ENCODE measurements around the gene NOP9. TPM values are rescaled to one million over a fixed set of nuclear protein-coding genes. Genes with fewer than 3 reads are reported as not detected.

NOP9 gene
- total RNA-seq, 4 donors from 2014 or later = 19.4 to 29.2 (median 22.8) TPM

GRCh38 chr14:24284501-24285035 is 15.1 kb upstream of the NOP9 start:
- ATAC-seq = no peak
- Histone ChIP-seq H3K36me3 (peaks cover 0 to 4% of the 10 kb centered on the region in 2 donors), H3K27ac (no peak overlapping the region), H3K9me3 (no peaks in the 10 kb centered on the region), H3K4me1 (no peaks in the 10 kb centered on the region), H3K27me3 (no peaks in the 10 kb centered on the region), H3K4me3 (no peak overlapping the region)
- no peak for TF ChIP-seq EP300 (IDR thresholded peaks at IDR 0.05)
- TF ChIP-seq CTCF (IDR thresholded peaks at IDR 0.05) = no peak
- no peak for TF ChIP-seq POLR2AphosphoS5 (IDR thresholded peaks at IDR 0.05)
- TF ChIP-seq POLR2A (IDR thresholded peaks at IDR 0.05) = no peak
- 60 to 66% methylated on average over 5 to 6 of the region's 11 CpGs for WGBS, 2 donors (ENCODE audit: low coverage in 1 of 2)

- Histone ChIP-seq H3K4me3 (no peak overlapping the region), H3K4me1 (no peaks in the 10 kb centered on the region), H3K27ac (no peak overlapping the region), H3K36me3 (peaks cover 0 to 12% of the 10 kb centered on the region in 2 donors), H3K9me3 (no peaks in the 10 kb centered on the region), H3K27me3 (no peaks in the 10 kb centered on the region)
- no peak for ATAC-seq
- WGBS, 2 donors (ENCODE audit: low coverage in 1 of 2) = 73% methylated on average over 2 of the region's 4 CpGs; no CpG with 5 or more reads in 1 of the 2 donors
- TF ChIP-seq POLR2AphosphoS5 (IDR thresholded peaks at IDR 0.05) (no peak), EP300 (IDR thresholded peaks at IDR 0.05) (no peak), POLR2A (IDR thresholded peaks at IDR 0.05) (no peak), CTCF (IDR thresholded peaks at IDR 0.05) (no peak)
Measured at GRCh38 chr14:24285351-24285750, 14.3 kb upstream of the NOP9 start.

- H3K27ac ChIP-seq = no peak overlapping the region
- WGBS, 2 donors (ENCODE audit: low coverage in 1 of 2) = 90 to 100% methylated on average over 2 of the region's 5 CpGs
- no peak overlapping the region for H3K4me3 ChIP-seq
- no peaks in the 10 kb centered on the region for H3K4me1 ChIP-seq
- no peaks in the 10 kb centered on the region for H3K27me3 ChIP-seq
- H3K36me3 ChIP-seq = peaks cover 0 to 29% of the 10 kb centered on the region in 2 donors
- ATAC-seq = no peak
- no peaks in the 10 kb centered on the region for H3K9me3 ChIP-seq
- TF ChIP-seq CTCF (IDR thresholded peaks at IDR 0.05) (no peak), EP300 (IDR thresholded peaks at IDR 0.05) (no peak)
Measured at GRCh38 chr14:24286996-24287395, 12.7 kb upstream of the NOP9 start.

GRCh38 chr14:24289649-24290280 is 9.9 kb upstream of the NOP9 start:
- ATAC-seq = no peak
- no peak overlapping the region for H3K4me3 ChIP-seq
- no peaks in the 10 kb centered on the region for H3K4me1 ChIP-seq
- H3K9me3 ChIP-seq = no peaks in the 10 kb centered on the region
- TF ChIP-seq POLR2A (IDR thresholded peaks at IDR 0.05) = no peak
- 87 to 91% methylated on average over 4 of the region's 6 CpGs for WGBS, 2 donors (ENCODE audit: low coverage in 1 of 2)
- no peak overlapping the region for H3K27ac ChIP-seq
- no peaks in the 10 kb centered on the region for H3K27me3 ChIP-seq
- peaks cover 0 to 48% of the 10 kb centered on the region in 2 donors for H3K36me3 ChIP-seq

- no peak overlapping the region for H3K4me3 ChIP-seq
- TF ChIP-seq POLR2A (IDR thresholded peaks at IDR 0.05) (no peak), EP300 (IDR thresholded peaks at IDR 0.05) (no peak), POLR2AphosphoS5 (IDR thresholded peaks at IDR 0.05) (no peak), CTCF (IDR thresholded peaks at IDR 0.05) (no peak)
- no peaks in the 10 kb centered on the region for H3K9me3 ChIP-seq
- no peak for ATAC-seq
- no peak overlapping the region for H3K27ac ChIP-seq
- no peaks in the 10 kb centered on the region for H3K27me3 ChIP-seq
- peaks cover 0 to 57% of the 10 kb centered on the region in 2 donors for H3K36me3 ChIP-seq
- WGBS, 2 donors (ENCODE audit: low coverage in 1 of 2) = 54 to 73% methylated on average over 6 to 9 of the region's 9 CpGs
- no peaks in the 10 kb centered on the region for H3K4me1 ChIP-seq
Measured at GRCh38 chr14:24290746-24291145, 8.9 kb upstream of the NOP9 start.

Data from gastroesophageal sphincter (tissue), 4 donors.